Measurements from ENCODE around the gene SRSF2.

DNA sequence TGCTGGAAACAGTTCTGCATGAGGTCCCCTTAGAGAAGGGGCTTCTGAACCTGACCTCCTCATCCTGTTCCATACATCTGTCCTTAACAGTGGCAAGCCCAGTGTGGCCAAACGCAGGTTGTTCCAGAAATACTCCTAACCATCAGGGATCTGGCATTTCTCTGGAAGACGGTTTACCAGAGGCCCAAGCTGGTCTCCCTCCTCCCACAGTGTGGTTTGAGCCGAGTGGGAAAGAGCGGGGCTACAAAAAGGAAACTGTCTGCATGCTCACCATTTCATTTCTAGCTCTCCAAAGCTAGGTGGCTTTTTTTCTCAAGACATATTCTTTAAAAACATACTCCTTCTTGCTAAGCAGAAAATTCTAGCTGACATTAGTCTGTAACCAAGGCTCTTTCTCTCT is 32.3 kb downstream of the SRSF2 start:
- TF ChIP-seq YY1 (IDR thresholded peaks at IDR 0.05; ENCODE audit: insufficient read depth, insufficient read length) (no peak), ZNF274 (IDR thresholded peaks at IDR 0.05; ENCODE audit: low read depth, low read length) (no peak)
